Panc1 (cell line): ENCODE measurements around the gene NCOA6. TPM values are rescaled to one million over a fixed set of nuclear protein-coding genes. Genes with fewer than 3 reads are reported as not detected.

Experiments used
- ATAC-seq: fragments of 200-7000 bp; cut with Tn5 transposase; 2 replicates; pipeline ENCODE4 v1.9.1; 2020; ENCODE audit warnings: mild to moderate bottlenecking, moderate library complexity
- BruUV-seq: library from RNA; stranded (reverse); fragments of 400-500 nt; replicated peaks from 2 replicates; lab custom pipeline; 2021; lab: Mats Ljungman, UMichigan
- CTCF ChIA-PET: fragments of 300-600 bp; sonication (Branson Sonifier 250); formaldehyde crosslinking; loops from one replicate; lab custom pipeline; 2022; ENCODE audit warnings: antibody characterized with exemption; lab: Charles Lee
- POLR2A ChIA-PET: fragments of 300-600 bp; sonication (Branson Sonifier 250); formaldehyde crosslinking; loops from one replicate; lab custom pipeline; 2022; ENCODE audit warnings: antibody characterized with exemption; lab: Charles Lee
- DNase-seq: peaks from one replicate; pipeline ENCODE4 v3.0.0-alpha.2; 2010; ENCODE audit warnings: low read depth, low spot score
- H3K27ac ChIP-seq: 2 replicates; pipeline ENCODE4 v1.5.1; 2011; ENCODE audit warnings: mild to moderate bottlenecking, low read length, inconsistent platforms
- H3K27me3 ChIP-seq: fragments of 200-500 bp; sonication (Bioruptor generic); 2 replicates; pipeline ENCODE4 v1.6.0; 2014; ENCODE audit warnings: low read length, inconsistent platforms; ENCODE audit not compliant: control insufficient read depth, insufficient read depth
- H3K36me3 ChIP-seq: fragments of 200-500 bp; sonication (Bioruptor generic); 2 replicates; pipeline ENCODE4 v1.5.1; 2014; ENCODE audit warnings: inconsistent platforms, mild to moderate bottlenecking, low read length, moderate library complexity; ENCODE audit not compliant: control insufficient read depth, insufficient read depth
- H3K4me1 ChIP-seq: 2 replicates; pipeline ENCODE4 v1.5.1; 2011; ENCODE audit warnings: inconsistent platforms, mild to moderate bottlenecking, low read length, moderate library complexity; ENCODE audit not compliant: control insufficient read depth, insufficient read depth
- H3K4me3 ChIP-seq, 2 experiments: 2 replicates each; pipeline ENCODE4 v1.5.1; 2011 to 2012; ENCODE audit warnings: low read depth in 2 of 2, low read length in 2 of 2, mild to moderate bottlenecking in 2 of 2, inconsistent platforms in 1 of 2, moderate library complexity in 1 of 2
- H3K9me3 ChIP-seq: fragments of 200-500 bp; sonication (Bioruptor generic); 2 replicates; pipeline ENCODE4 v1.5.1; 2014; ENCODE audit warnings: low read depth, mild to moderate bottlenecking, inconsistent platforms, low read length, moderate library complexity; ENCODE audit not compliant: control insufficient read depth, insufficient read depth
- CTCF ChIP-seq: fragments of 450-650 bp; IDR thresholded peaks from 2 replicates; pipeline ENCODE4 v1.5.1; 2017; ENCODE audit warnings: mild to moderate bottlenecking
- POLR2AphosphoS5 ChIP-seq: IDR thresholded peaks from 2 replicates; pipeline ENCODE4 v1.6.1; 2012; ENCODE audit warnings: mild to moderate bottlenecking, low read depth, low read length, moderate library complexity
- SIN3A ChIP-seq: IDR thresholded peaks from 2 replicates; pipeline ENCODE4 v1.6.1; 2012; ENCODE audit warnings: low read depth, mild to moderate bottlenecking, low read length, moderate library complexity, borderline replicate concordance; ENCODE audit not compliant: insufficient read depth
- TCF7L2 ChIP-seq: IDR thresholded peaks from 2 replicates; pipeline ENCODE4 v1.6.1; 2011; ENCODE audit warnings: mild to moderate bottlenecking, low read depth, low read length, inconsistent platforms
- in situ Hi-C: cut with HindIII; loops from 2 replicates; pipeline ENCODE4 v1.10.0; 2016; ENCODE audit warnings: low sequenced_read_pairs, low pct_unique_long_range_greater_than_20kb
- intact Hi-C: fragments of 100-400 bp; cut with micrococcal nuclease; formaldehyde crosslinking; loops from one replicate; pipeline ENCODE4 v1.10.0; 2022; ENCODE audit not compliant: unreplicated experiment
- total RNA-seq: library from RNA; stranded (reverse); gene quantifications from one replicate; pipeline ENCODE4 v1.2.1, GENCODE V29; 2021; ENCODE audit not compliant: unreplicated experiment
- TF ChIP-seq, protein P1 (sequence below), 2 experiments: IDR thresholded peaks; 2 replicates each; pipeline ENCODE4 v1.6.1; 2011 to 2012; ENCODE audit warnings: low read depth in 2 of 2, control low read depth in 1 of 2, low read length in 1 of 2, mild to moderate bottlenecking in 1 of 2, moderate library complexity in 1 of 2; ENCODE audit not compliant: insufficient read depth in 1 of 2

The NCOA6 gene
- total RNA-seq, 1 experiment from 2014 or later = 28.9 TPM

DNA sequence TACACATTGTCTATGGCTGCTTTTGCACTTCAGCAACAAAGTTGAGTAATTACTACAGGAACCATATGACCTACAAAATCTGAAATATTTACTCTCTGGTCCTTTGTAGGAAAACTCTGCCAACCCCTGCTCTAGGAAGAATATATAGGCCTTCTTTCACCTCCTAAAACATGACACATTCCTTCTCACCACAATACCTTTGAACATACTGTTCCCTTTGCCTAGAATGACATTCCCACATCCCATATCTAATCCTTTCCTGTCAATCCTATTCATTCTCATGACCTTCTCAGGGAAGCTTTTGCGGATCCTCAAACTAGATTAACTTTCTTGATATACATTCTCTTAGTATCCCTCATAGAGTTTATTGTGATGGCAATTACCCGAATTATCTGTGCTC is 18.0 kb upstream of the NCOA6 start:
- Histone ChIP-seq H3K9me3 (no peaks in the 10 kb centered on the region), H3K27ac (no peak overlapping the region), H3K4me1 (no peaks in the 10 kb centered on the region), H3K4me3 (no peak overlapping the region), H3K27me3 (no peaks in the 10 kb centered on the region), H3K36me3 (no peaks in the 10 kb centered on the region)
- TF ChIP-seq POLR2AphosphoS5 (no peak), TCF7L2 (no peak), SIN3A (no peak), CTCF (no peak)
- TF ChIP-seq, protein P1, sequence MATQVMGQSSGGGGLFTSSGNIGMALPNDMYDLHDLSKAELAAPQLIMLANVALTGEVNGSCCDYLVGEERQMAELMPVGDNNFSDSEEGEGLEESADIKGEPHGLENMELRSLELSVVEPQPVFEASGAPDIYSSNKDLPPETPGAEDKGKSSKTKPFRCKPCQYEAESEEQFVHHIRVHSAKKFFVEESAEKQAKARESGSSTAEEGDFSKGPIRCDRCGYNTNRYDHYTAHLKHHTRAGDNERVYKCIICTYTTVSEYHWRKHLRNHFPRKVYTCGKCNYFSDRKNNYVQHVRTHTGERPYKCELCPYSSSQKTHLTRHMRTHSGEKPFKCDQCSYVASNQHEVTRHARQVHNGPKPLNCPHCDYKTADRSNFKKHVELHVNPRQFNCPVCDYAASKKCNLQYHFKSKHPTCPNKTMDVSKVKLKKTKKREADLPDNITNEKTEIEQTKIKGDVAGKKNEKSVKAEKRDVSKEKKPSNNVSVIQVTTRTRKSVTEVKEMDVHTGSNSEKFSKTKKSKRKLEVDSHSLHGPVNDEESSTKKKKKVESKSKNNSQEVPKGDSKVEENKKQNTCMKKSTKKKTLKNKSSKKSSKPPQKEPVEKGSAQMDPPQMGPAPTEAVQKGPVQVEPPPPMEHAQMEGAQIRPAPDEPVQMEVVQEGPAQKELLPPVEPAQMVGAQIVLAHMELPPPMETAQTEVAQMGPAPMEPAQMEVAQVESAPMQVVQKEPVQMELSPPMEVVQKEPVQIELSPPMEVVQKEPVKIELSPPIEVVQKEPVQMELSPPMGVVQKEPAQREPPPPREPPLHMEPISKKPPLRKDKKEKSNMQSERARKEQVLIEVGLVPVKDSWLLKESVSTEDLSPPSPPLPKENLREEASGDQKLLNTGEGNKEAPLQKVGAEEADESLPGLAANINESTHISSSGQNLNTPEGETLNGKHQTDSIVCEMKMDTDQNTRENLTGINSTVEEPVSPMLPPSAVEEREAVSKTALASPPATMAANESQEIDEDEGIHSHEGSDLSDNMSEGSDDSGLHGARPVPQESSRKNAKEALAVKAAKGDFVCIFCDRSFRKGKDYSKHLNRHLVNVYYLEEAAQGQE (IDR thresholded peaks at IDR 0.05; ENCODE audit: insufficient read depth in 1 of 2, low read depth in 2 of 2, low read length in 1 of 2) = no peak
- CTCF ChIA-PET = interaction anchor here (0.7 kb wide), 1 partner anchor 276 kb away, joined by 9 read pairs; no protein-coding TSS in a partner anchor
- in situ Hi-C loops = no loop called here
- no peak for ATAC-seq
- intact Hi-C loops = no loop called here
- no TSS peak for BruUV-seq
- POLR2A ChIA-PET = interaction anchor here (0.7 kb wide), 1 partner anchor 220 kb away, joined by 8 read pairs; no protein-coding TSS in a partner anchor
- DNase-seq = no peak

- no peaks in the 10 kb centered on the region for H3K36me3 ChIP-seq
- H3K4me3 ChIP-seq = no peak overlapping the region
- CTCF ChIA-PET = no interaction called here
- H3K27ac ChIP-seq = no peak overlapping the region
- no peaks in the 10 kb centered on the region for H3K9me3 ChIP-seq
- BruUV-seq = no TSS peak
- H3K27me3 ChIP-seq = no peaks in the 10 kb centered on the region
- no peaks in the 10 kb centered on the region for H3K4me1 ChIP-seq
- ATAC-seq (no peak), DNase-seq (no peak)
- intact Hi-C loops (no loop called here), in situ Hi-C loops (no loop called here)
- POLR2A ChIA-PET = no interaction called here
- TF ChIP-seq TCF7L2 (no peak), SIN3A (no peak), CTCF (no peak), POLR2AphosphoS5 (no peak)
- TF ChIP-seq, protein P1 (IDR thresholded peaks at IDR 0.05; ENCODE audit: insufficient read depth in 1 of 2, low read depth in 2 of 2, low read length in 1 of 2) = no peak
Observed at GRCh38 chr20:34842143-34842542, 16.7 kb upstream of the NCOA6 start.
